HG03520 (cell line): ENCODE measurements around the gene HDAC7.
A peak's percentile ranks its signal among the peaks of the same experiment; 100 is the strongest.

ENCODE experiments used
- ATAC-seq: cut with Tn5 transposase; IDR thresholded peaks from one replicate; pipeline ENCODE4 v1.9.1; 2021; ENCODE audit warnings: mild to moderate bottlenecking, moderate library complexity; ENCODE audit not compliant: unreplicated experiment

HDAC7 gene

GRCh38 chr12:47769234-47770085, 50.2 kb downstream of the HDAC7 start:
- no peak for ATAC-seq

DNA sequence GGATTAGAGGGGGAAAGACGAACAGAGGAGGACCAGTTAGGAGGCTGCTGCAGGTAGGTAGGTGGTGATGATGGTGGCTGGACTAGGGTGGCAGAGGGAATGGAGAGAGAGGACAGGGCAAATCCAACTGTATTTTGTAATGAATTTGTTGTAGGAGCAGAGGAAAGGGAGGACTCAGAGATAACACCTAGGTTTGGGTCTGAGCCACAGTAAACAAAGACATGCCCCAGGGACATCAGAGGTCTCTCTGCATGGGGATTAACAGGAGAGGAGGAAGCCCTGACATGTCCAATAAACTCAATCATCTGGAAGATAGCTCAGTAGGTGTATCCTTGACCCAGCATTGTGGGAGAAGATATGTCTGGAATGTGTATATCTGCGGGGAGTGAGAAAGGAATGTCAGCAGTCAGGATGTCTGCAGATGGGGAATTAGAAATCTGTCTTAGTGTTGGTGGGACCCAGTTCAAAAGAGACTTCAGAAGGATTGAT, 51.3 kb downstream of the HDAC7 start:
- ATAC-seq, result no peak

DNA sequence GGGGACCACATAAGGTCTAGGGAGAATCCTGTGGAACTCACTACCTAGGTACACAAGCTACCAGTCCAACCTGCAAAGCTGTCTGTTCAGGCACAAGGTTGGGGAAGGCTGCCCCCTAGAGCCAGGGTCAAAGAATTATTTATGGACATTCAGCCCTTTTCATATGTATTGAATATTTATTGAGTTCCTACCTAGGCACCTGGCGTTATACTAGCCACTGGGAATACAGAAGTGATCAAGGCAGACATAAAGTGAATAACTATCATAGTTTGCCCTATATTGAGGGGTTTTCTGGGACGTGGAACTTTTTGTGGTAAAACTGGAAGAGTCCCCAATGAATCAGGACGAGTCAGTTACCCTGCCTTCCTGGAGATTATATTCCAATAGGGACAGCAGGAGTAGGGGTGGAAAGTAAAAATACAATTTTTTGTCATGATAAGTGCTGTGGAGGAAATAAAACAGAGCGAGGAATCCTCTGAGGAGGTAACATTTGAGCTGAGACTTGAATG, 52.4 kb downstream of the HDAC7 start:
- no peak for ATAC-seq

- no peak for ATAC-seq
Measured at GRCh38 chr12:47766502-47767215, 53.0 kb downstream of the HDAC7 start.

- no peak for ATAC-seq
Measured at GRCh38 chr12:47763481-47764346, 56.0 kb downstream of the HDAC7 start.

DNA sequence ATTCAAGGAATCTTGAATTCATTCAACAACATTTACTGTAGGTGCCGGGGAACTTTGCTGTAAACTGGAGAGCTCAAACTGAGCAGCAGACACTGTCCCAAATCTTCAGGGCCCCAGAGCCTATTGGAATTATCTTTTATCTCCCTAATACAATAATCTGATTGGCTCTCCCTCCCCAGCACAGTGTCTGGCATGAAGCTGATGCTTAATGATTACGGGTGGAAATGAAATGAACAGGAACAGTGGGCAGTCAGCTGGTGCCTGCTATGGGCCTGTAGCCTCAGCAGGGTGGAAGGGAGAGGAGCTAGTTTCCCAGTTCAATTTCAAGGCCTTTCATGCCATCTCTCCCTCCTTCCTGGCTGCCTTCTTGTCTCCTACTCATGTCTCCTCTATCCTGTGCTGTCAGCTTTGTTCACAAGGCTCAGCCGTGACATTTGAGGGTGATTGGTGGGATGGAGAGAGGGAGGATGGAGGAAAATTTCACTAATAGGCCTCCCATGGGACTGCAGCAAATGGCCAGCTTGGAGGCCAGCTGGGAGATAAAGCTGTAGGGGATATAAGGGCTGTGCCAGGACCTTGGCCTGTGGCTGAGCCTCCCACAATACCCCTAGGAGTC, 56.7 kb downstream of the HDAC7 start:
- no peak for ATAC-seq

- ATAC-seq, result peak; percentile 55
Measured at GRCh38 chr12:47758834-47759690, 60.6 kb downstream of the HDAC7 start, which contains the start of gene RAPGEF3. Gene RAPGEF3 (minus strand): TSS chr12:47758880. CDS start chr12:47758556, 324 bp downstream.

GRCh38 chr12:47758584-47758833, 61.2 kb downstream of the HDAC7 start:
- ATAC-seq, result no peak

- ATAC-seq, result no peak
Measured at GRCh38 chr12:47757840-47758583, 61.7 kb downstream of the HDAC7 start.

- ATAC-seq, result no peak
Measured at GRCh38 chr12:47757364-47757839, 62.3 kb downstream of the HDAC7 start.

GRCh38 chr12:47755655-47756562, 63.8 kb downstream of the HDAC7 start:
- ATAC-seq, result peak; percentile 65

DNA sequence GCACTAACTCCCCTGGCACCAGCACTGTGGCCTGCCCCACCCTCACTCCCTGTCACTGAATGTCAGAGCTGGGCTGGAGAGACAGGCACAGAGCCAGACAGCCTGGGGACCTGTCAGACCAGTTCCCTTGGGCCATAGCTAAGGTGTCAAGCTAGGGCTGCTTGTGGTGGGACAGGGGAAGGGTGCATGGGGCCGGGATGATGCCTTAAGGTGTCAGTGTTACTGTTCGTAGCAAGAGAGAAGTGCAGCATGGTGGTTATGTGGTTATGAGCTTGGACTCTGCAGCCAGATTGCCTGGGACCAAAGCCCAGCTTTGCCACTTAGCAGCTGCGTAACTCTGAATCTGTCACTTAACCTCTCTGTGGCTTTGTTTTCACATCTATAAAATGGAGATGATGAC, 64.8 kb downstream of the HDAC7 start:
- no peak for ATAC-seq

DNA sequence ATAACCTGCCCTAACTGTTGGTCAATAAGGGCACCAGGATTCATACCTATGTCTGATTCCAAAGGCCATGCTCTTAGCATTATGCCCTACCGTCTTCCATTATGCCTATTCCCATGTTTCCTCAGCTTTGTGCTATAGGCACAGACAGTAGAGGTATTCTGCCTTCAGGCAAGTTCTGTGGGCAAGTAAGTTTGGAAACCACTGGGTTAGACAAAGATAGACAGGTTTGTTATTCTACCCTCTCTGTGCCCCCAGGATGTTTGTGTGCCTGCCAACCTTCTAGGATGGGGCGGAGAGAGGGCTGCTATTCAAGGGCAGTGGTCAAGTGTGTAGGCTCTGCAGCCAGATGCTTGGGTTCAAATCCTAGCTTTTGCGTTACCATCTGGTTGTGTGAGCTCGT, 65.6 kb downstream of the HDAC7 start:
- no peak for ATAC-seq

- ATAC-seq, result no peak
Measured at GRCh38 chr12:47753021-47754001, 66.4 kb downstream of the HDAC7 start.

DNA sequence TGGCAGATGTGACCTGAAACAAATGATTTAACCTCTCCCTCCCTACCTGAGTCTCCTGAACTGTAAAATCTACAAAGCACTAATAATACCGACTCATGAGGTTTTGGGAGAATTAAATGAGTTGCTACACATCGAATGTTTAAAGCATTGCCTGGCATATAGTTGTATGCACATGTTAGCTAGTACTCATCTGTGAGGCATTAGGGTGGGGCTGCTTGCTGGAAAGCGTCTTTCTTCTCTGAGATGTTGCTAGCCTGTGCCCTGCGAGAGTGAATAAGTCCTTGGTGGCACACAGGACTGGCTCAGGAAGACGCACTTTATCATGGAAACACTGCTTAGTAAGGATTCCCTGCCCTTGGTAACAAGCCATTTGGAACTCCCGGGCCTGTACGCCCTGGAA, 67.2 kb downstream of the HDAC7 start:
- no peak for ATAC-seq

GRCh38 chr12:47752121-47752520, 67.6 kb downstream of the HDAC7 start:
- ATAC-seq, result no peak

DNA sequence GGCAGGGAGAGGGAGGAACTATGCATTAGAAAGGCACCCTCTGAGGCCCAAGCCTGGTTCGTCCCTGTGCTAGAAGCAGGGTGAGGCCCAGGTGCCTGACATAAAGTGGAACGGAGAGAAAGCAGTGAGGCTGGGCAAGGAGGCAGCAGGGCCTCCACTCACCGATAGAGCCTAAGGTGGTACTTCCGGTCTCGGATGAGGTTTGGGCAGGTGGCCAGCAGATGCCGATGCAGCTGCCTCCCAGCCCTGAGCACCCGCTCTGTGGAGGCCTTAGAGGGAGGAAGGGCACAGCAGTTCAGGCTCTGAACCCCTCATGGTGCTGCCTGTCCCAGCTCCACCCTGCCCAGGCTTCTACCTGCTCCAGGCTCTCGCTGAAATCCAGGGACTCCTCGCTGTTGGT, 68.1 kb downstream of the HDAC7 start:
- no peak for ATAC-seq
